Karpas-422 (cell line): ENCODE results near the gene ZNF532. TPM values are rescaled to one million over a fixed set of nuclear protein-coding genes. Genes with fewer than 3 reads are reported as not detected.
"Not testable (repeated sequence)": the region's sequence is repeated elsewhere in the genome, so short reads cannot be mapped to it uniquely, and the experiment has no call there.

Source experiments
- DNase-seq: peaks from one replicate; pipeline ENCODE4 v3.0.0-alpha.2; 2015
- H2AFZ ChIP-seq: fragments of 200-600 bp; sonication (generic); 2 replicates; pipeline ENCODE4 v1.6.1; 2014; ENCODE audit warnings: antibody characterized with exemption, low read length, mixed read lengths
- H3K27ac ChIP-seq: fragments of 200-600 bp; sonication (generic); 2 replicates; pipeline ENCODE4 v1.5.1; 2014; ENCODE audit warnings: mild to moderate bottlenecking, low read length, moderate library complexity
- H3K27me3 ChIP-seq: fragments of 200-600 bp; sonication (generic); 2 replicates; pipeline ENCODE4 v1.6.1; 2014; ENCODE audit warnings: low read length, mixed read lengths
- H3K36me3 ChIP-seq: fragments of 200-600 bp; sonication (generic); 2 replicates; pipeline ENCODE4 v1.6.1; 2014; ENCODE audit warnings: low read length, mixed read lengths; ENCODE audit not compliant: insufficient read depth
- H3K4me1 ChIP-seq: fragments of 200-600 bp; sonication (generic); 2 replicates; pipeline ENCODE4 v1.6.1; 2014; ENCODE audit warnings: mild to moderate bottlenecking, low read length, mixed read lengths
- H3K4me2 ChIP-seq: fragments of 200-600 bp; sonication (generic); 2 replicates; pipeline ENCODE4 v1.6.1; 2014; ENCODE audit warnings: low read length, low read depth, mild to moderate bottlenecking; ENCODE audit not compliant: poor library complexity, severe bottlenecking
- H3K4me3 ChIP-seq: fragments of 200-600 bp; sonication (generic); 2 replicates; pipeline ENCODE4 v1.5.1; 2014; ENCODE audit warnings: mild to moderate bottlenecking, antibody characterized with exemption, low read length, mixed read lengths
- H3K79me2 ChIP-seq: fragments of 200-600 bp; sonication (generic); 2 replicates; pipeline ENCODE4 v1.6.1; 2014; ENCODE audit warnings: mild to moderate bottlenecking, low read length, mixed read lengths
- H3K9ac ChIP-seq: fragments of 200-600 bp; sonication (generic); 2 replicates; pipeline ENCODE4 v1.6.0; 2014; ENCODE audit warnings: low read length
- H3K9me2 ChIP-seq: fragments of 200-600 bp; sonication (generic), shearing (Covaris generic); replicated peaks from 2 replicates; pipeline ENCODE4 v1.6.0; 2014; ENCODE audit warnings: mild to moderate bottlenecking, low read length, moderate library complexity; ENCODE audit not compliant: insufficient read depth
- H3K9me3 ChIP-seq: fragments of 300-700, 200-600 bp; sonication (generic); 2 replicates; pipeline ENCODE4 v1.6.1; 2014; ENCODE audit warnings: low read length, mixed read lengths
- H4K20me1 ChIP-seq: fragments of 200-600 bp; sonication (generic); 2 replicates; pipeline ENCODE4 v1.6.1; 2014; ENCODE audit warnings: mild to moderate bottlenecking, antibody characterized with exemption, low read length, low read depth; ENCODE audit not compliant: insufficient read depth
- total RNA-seq: library from RNA; depleted of rRNA; stranded (reverse); fragments of >200 nt; shearing (Covaris generic); gene quantifications from 2 replicates; pipeline ENCODE4 v1.2.3, GENCODE V29; 2014; ENCODE audit warnings: low replicate concordance

The ZNF532 gene
- total RNA-seq, 1 experiment from 2014 or later, result 34.9 TPM

GRCh38 chr18:58853561-58853960 lies 11.1 kb upstream of the ZNF532 start:
- H3K9ac ChIP-seq, result no peak overlapping the region
- no peak overlapping the region for H2AFZ ChIP-seq
- no peaks in the 10 kb centered on the region for H3K9me3 ChIP-seq
- no peaks in the 10 kb centered on the region for H3K27me3 ChIP-seq
- DNase-seq, result no peak
- H3K4me2 ChIP-seq, result no peak overlapping the region
- H3K79me2 ChIP-seq, result no peaks in the 10 kb centered on the region
- no peak overlapping the region for H3K27ac ChIP-seq
- no peak overlapping the region for H3K4me3 ChIP-seq
- no peaks in the 10 kb centered on the region for H3K9me2 ChIP-seq
- no peaks in the 10 kb centered on the region for H3K36me3 ChIP-seq
- no peaks in the 10 kb centered on the region for H4K20me1 ChIP-seq
- no peaks in the 10 kb centered on the region for H3K4me1 ChIP-seq

DNA sequence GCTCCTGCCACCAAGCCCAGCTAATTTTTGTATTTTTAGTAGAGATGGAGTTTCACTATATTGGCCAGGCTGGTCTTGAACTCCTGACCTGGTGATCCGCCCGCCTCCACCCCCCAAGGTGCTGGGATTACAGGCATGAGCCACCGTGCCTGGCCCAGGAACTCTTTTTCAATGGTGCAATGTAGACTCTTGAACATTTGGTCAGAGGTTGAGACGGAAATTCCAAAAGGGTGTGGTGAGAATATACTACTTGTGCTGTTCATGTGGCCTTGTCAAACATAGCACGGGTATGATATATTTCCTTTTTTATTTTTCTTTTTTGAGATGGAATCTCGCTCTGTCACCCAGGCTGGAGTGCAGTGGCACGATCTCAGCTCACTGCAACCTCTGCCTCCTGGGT lies 9.2 kb upstream of the ZNF532 start:
- DNase-seq, H3K27ac ChIP-seq, H4K20me1 ChIP-seq, H3K27me3 ChIP-seq, H3K4me1 ChIP-seq, H3K9me3 ChIP-seq, H3K79me2 ChIP-seq, H3K4me2 ChIP-seq, H3K4me3 ChIP-seq, H2AFZ ChIP-seq, H3K9ac ChIP-seq, H3K9me2 ChIP-seq, H3K36me3 ChIP-seq: not testable (repeated sequence)

DNA sequence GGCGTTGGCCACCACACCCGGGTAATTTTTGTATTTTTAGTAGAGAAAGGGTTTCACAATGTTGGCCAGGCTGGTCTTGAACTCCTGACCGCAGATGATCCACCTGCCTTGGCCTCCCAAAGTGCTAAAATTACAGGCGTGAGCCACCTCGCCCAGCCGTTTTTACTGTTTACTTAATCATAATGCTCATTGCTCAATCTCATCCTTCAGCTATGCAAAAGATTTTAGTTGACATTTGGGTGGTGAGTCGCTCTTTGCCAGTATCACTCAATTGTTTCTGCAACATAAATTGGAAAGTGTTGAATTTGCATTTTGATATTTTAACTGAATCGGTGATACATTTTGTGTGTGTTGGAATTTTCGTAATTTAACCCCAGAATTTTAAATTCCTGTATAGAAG lies 7.8 kb upstream of the ZNF532 start:
- no peaks in the 10 kb centered on the region for H3K79me2 ChIP-seq
- H3K4me2 ChIP-seq, result no peak overlapping the region
- H3K9me2 ChIP-seq, result no peaks in the 10 kb centered on the region
- no peak overlapping the region for H3K9ac ChIP-seq
- no peaks in the 10 kb centered on the region for H3K27me3 ChIP-seq
- no peaks in the 10 kb centered on the region for H4K20me1 ChIP-seq
- no peak for DNase-seq
- no peaks in the 10 kb centered on the region for H3K36me3 ChIP-seq
- H3K27ac ChIP-seq, result no peak overlapping the region
- no peak overlapping the region for H2AFZ ChIP-seq
- H3K4me1 ChIP-seq, result peaks cover 1% of the 10 kb centered on the region; the same call in 1 of the 2 replicates
- H3K4me3 ChIP-seq, result no peak overlapping the region
- H3K9me3 ChIP-seq, result no peaks in the 10 kb centered on the region

- Histone ChIP-seq H3K4me1 (peaks cover 14% of the 10 kb centered on the region), H3K79me2 (no peaks in the 10 kb centered on the region), H3K9me2 (no peaks in the 10 kb centered on the region), H3K9ac (no peak overlapping the region), H4K20me1 (no peaks in the 10 kb centered on the region), H2AFZ (no peak overlapping the region), H3K9me3 (no peaks in the 10 kb centered on the region), H3K4me3 (no peak overlapping the region), H3K36me3 (no peaks in the 10 kb centered on the region), H3K27ac (no peak overlapping the region), H3K27me3 (no peaks in the 10 kb centered on the region), H3K4me2 (no peak overlapping the region)
- DNase-seq, result no peak
Observed at GRCh38 chr18:58858591-58859468, 5.8 kb upstream of the ZNF532 start.

- no peak overlapping the region for H3K4me2 ChIP-seq
- H4K20me1 ChIP-seq, result no peaks in the 10 kb centered on the region
- H3K36me3 ChIP-seq, result no peaks in the 10 kb centered on the region
- H3K4me1 ChIP-seq, result peaks cover 22% of the 10 kb centered on the region
- no peak for DNase-seq
- H3K27me3 ChIP-seq, result no peaks in the 10 kb centered on the region
- no peak overlapping the region for H3K9ac ChIP-seq
- no peak overlapping the region for H2AFZ ChIP-seq
- no peaks in the 10 kb centered on the region for H3K9me2 ChIP-seq
- no peak overlapping the region for H3K4me3 ChIP-seq
- H3K79me2 ChIP-seq, result no peaks in the 10 kb centered on the region
- no peak overlapping the region for H3K27ac ChIP-seq
- H3K9me3 ChIP-seq, result no peaks in the 10 kb centered on the region
Observed at GRCh38 chr18:58859907-58860306, 4.8 kb upstream of the ZNF532 start.

DNA sequence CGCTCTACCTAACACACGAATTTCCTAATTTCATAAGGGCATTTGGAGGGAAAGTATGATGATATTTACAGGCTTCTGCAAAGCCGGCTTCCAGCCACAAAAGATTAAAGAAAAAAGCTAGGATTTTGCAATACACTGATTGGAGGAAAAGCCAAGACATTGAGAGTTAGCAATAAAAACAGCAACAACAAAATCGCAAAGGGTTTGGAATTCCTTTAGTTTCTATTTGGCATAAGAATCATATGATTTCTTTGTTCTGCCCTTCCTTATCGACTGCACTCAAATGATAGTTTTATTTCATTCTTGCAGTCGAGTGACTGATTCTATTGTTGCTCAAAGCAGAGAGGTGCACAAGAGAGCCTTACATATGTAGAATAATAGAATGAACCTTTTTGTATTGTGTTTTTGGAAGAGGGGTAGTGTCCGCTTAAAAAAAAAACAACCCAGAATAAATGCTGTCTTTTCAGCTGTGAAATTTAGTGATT lies 3.9 kb upstream of the ZNF532 start:
- 0 out of 2 replicates have a peak, but pooled peaks cover 4% of the 10 kb centered on the region for H3K36me3 ChIP-seq
- H3K27me3 ChIP-seq, result no peaks in the 10 kb centered on the region
- no peaks in the 10 kb centered on the region for H4K20me1 ChIP-seq
- no peak overlapping the region for H3K4me2 ChIP-seq
- H3K27ac ChIP-seq, result no peak overlapping the region
- no peaks in the 10 kb centered on the region for H3K9me2 ChIP-seq
- H3K9ac ChIP-seq, result no peak overlapping the region
- H2AFZ ChIP-seq, result no peak overlapping the region
- no peaks in the 10 kb centered on the region for H3K79me2 ChIP-seq
- no peak overlapping the region for H3K4me3 ChIP-seq
- no peaks in the 10 kb centered on the region for H3K9me3 ChIP-seq
- H3K4me1 ChIP-seq, result peaks cover 23% of the 10 kb centered on the region
- no peak for DNase-seq

DNA sequence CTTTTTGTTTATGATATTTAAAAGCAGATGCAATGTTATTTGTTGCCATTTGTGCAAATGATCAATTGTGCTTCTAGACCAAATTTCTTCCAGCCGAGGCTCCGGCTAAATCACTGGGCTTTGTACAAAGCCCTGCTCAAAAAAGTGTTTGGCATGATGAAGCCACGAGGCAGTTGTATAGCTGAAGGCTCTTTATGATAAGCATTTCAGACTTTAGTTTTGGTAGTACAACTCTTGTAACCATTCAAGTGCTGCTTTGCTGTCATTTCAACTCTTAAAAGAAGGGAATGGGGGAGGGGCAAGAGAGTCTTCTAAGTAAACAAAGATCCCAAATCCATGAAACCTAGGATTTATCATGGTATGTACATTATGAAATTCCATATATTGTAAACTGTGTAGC lies 3.3 kb upstream of the ZNF532 start:
- H3K4me3 ChIP-seq, result no peak overlapping the region
- no peak for DNase-seq
- H3K4me2 ChIP-seq, result no peak overlapping the region
- no peaks in the 10 kb centered on the region for H3K27me3 ChIP-seq
- no peak overlapping the region for H2AFZ ChIP-seq
- no peak overlapping the region for H3K27ac ChIP-seq
- H3K79me2 ChIP-seq, result no peaks in the 10 kb centered on the region
- H3K9me2 ChIP-seq, result no peaks in the 10 kb centered on the region
- no peaks in the 10 kb centered on the region for H3K9me3 ChIP-seq
- H3K36me3 ChIP-seq, result 0 out of 2 replicates have a peak, but pooled peaks cover 4% of the 10 kb centered on the region
- no peak overlapping the region for H3K9ac ChIP-seq
- peaks cover 23% of the 10 kb centered on the region for H3K4me1 ChIP-seq
- H4K20me1 ChIP-seq, result no peaks in the 10 kb centered on the region

GRCh38 chr18:58861861-58862301 lies 2.8 kb upstream of the ZNF532 start:
- DNase-seq, result no peak
- H3K9me2 ChIP-seq, result no peaks in the 10 kb centered on the region
- H3K4me3 ChIP-seq, result no peak overlapping the region
- no peaks in the 10 kb centered on the region for H3K9me3 ChIP-seq
- no peak overlapping the region for H3K9ac ChIP-seq
- H3K27ac ChIP-seq, result no peak overlapping the region
- H3K79me2 ChIP-seq, result peaks cover 2% of the 10 kb centered on the region; the same call in 1 of the 2 replicates
- 0 out of 2 replicates have a peak, but pooled peaks cover 6% of the 10 kb centered on the region for H3K36me3 ChIP-seq
- no peak overlapping the region for H2AFZ ChIP-seq
- H4K20me1 ChIP-seq, result no peaks in the 10 kb centered on the region
- peaks cover 23% of the 10 kb centered on the region for H3K4me1 ChIP-seq
- no peak overlapping the region for H3K4me2 ChIP-seq
- H3K27me3 ChIP-seq, result no peaks in the 10 kb centered on the region
